GM12874 (cell line): Measurements from ENCODE around the gene ERC2.

Experiments
- CTCF ChIP-seq: IDR thresholded peaks from 2 replicates; pipeline ENCODE4 v1.5.1; 2011; ENCODE audit warnings: low read depth, mild to moderate bottlenecking, control low read depth, low read length, moderate library complexity; ENCODE audit not compliant: insufficient read depth

The ERC2 gene

DNA sequence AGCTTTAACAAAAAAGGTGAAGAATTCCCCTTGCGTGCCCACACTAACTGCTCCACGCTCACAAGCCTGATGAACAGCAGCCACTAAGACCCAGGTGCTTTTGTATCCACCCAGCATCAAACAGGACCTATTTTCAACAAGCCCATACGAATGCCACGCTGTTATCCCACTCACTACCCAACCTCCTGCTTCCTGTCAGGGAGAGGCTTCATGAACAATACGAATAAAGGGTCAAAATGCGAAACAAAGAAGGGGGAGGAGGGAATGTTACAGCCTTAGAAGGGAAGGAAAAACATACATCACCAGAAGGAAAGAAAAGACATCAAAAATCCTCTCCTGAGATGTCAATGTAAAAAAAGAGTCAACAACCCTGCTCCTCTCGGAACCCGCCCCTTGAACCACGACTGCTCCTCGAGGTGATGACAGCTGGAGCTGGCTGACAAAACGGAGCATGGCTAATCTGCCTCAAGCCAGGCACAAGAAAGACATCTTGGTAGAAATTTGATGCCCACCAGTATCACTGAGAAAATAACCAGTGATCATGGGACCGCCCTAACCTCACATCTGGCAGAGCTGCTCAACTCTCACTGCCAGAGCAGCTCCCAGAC, 9.7 kb downstream of the ERC2 start:
- no peak for TF ChIP-seq CTCF

DNA sequence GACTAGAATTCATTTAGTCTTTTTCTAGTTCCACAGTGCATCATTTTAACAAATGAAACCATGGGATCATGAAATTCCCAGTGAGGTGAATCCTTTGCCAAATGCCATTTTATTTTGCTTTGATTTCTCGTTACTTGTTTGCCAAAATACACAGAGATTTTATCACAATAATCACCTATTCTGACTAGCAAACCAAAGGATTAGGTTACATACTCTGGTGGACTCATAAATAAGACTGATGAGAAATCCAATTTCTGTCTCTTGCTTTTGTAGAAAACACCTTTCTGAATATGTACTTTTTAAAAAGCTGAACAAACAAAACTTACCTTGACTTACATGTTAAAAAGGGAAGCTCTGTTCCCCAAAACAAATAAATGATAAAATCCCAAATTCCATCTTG, 12.2 kb downstream of the ERC2 start:
- no peak for TF ChIP-seq CTCF

DNA sequence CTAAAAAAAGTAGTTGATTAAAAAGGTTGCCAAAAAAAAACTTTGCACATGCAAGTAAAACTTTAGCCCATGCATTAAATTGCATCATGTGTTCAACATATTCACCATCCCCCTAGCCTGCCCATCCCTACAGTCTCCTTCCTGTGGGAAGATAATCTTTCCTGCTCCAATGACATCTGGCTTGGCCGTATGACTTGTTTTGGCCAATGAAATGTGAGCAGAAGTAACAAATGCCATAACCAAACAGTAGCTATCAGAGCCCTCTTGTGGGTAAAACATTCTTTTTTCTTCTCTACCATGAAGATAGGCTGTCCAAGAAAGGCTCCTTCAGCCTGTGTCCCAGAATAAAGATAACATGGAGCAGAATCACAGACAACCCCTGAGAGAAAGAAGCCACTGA, 15.3 kb downstream of the ERC2 start:
- no peak for TF ChIP-seq CTCF

- no peak for TF ChIP-seq CTCF
Observed at GRCh38 chr3:56452085-56452484, 16.2 kb downstream of the ERC2 start.

DNA sequence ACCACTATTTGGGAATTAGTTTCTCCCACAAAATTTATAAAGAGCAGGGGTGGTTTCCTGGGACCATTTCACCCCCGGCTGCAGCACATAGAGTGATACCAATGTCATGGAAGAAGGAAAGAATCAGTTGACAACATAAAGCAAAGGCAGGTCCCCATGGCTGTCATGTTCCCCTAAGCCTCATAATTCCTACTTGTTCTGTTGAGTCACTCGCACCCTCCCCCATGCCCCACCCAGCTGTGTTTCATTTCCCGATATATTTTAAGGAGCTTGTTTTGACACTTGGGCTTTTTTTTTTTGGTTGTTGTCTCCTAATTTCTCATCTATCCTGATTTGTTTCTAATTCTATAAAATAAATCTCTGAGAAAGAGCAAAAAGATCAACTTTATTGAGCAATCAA, 24.9 kb downstream of the ERC2 start:
- no peak for TF ChIP-seq CTCF

- no peak for TF ChIP-seq CTCF
Observed at GRCh38 chr3:56428667-56429066, 39.6 kb downstream of the ERC2 start.

GRCh38 chr3:56424885-56425284, 43.4 kb downstream of the ERC2 start:
- TF ChIP-seq CTCF = no peak
